Epidermal melanocyte (primary cell): ENCODE data around the gene MICALL2.

ENCODE experiments used
- DNase-seq: peaks from one replicate; pipeline ENCODE4 v3.0.0; 2011; ENCODE audit warnings: low spot score; ENCODE audit not compliant: insufficient read length

The MICALL2 gene

GRCh38 chr7:1468643-1469298 lies 9.5 kb upstream of the MICALL2 start:
- no peak for DNase-seq

DNA sequence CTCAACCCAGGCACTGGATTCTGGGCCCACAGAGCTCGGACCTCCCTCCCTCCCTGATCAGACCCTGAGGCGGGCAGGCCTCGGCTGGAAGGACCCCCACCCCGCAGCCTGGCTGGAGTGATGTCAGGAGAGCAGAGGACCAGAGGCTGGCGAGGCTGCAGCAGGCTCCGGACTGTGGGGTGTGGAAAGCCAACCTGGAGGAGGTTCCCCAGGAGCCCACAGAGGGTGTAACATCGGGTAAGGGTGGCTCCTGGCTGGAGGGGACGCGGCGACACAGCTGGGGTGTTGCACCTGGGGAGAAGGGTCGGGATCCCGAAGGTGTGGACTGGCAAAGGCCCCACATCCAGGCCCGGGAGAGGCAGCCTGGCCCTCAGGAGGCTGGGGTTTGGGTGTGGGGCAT lies 8.9 kb upstream of the MICALL2 start:
- DNase-seq = no peak

DNA sequence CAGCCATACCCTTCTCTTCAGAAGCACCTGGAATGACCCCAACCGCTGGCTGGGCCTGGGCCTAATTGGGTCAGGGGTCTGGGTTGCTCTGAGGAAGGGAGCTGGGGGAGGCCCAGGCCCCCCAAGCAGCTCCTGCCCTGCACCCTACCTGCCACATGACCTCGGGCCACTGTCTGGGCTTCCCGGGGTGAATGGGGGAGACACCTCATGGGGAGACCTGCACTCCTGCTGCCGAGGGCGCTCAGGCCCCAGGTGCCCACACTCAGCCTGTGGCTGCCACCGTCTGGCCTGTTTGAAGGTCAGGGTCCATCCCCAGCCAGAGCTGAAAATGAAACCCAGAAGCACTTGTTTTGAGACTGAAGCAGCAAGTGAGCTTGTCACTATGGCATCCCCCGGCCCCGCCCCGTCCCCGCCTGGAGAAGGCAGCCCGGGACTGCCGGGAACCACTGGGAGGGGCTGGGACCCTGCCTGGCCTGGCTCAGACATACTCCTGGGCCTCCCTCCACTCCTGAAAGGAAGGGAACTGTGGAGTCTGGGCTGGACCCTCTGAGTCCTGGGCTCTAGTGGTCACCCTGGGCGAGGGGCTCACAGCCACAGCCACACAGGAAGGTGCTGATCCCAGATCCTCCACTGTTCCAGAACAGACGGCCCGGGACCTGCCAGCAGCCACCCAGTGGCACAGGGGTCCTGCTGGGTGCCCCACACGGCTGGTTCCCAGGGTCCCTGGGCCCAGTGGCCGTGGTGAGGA lies 7.4 kb upstream of the MICALL2 start:
- peak; percentile 74 for DNase-seq

GRCh38 chr7:1464694-1465093 lies 5.4 kb upstream of the MICALL2 start:
- DNase-seq = no peak

GRCh38 chr7:1463676-1464223 lies 4.5 kb upstream of the MICALL2 start:
- DNase-seq = no peak

DNA sequence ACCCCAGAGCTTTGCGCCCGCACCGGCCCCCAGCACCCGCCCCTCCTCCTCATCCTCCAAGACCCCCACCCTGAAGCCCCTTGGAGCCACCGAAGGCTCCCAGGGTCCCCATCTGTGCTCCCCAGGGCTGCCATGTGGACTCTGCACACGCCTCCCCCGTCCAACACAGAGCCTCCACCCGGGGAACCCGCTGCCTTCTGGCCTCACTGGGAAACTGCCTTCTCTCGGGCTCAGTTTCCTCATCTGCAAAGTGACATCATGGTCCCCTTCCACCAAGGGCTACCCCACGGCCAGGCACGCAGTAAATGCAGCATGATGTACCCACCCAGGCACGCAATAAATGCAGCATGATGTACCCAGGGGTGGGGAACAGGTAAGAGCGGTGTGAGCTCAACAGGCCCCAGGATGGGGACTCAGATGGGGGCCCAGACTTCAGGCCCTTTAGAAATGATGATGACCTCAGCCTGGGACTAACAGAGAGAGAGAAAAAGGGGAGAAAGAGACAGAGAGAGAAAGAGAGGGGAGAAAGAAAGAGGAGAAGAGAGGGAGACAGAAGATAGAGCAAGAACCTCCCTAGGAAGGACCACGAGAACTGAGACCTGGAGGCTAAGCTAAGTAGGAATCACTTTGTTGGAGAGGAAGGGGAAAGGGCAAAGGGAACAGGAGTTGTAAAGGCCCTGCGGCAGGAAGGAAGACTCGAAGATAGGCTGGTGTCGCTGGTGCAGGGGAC lies 2.5 kb upstream of the MICALL2 start:
- no peak for DNase-seq

DNA sequence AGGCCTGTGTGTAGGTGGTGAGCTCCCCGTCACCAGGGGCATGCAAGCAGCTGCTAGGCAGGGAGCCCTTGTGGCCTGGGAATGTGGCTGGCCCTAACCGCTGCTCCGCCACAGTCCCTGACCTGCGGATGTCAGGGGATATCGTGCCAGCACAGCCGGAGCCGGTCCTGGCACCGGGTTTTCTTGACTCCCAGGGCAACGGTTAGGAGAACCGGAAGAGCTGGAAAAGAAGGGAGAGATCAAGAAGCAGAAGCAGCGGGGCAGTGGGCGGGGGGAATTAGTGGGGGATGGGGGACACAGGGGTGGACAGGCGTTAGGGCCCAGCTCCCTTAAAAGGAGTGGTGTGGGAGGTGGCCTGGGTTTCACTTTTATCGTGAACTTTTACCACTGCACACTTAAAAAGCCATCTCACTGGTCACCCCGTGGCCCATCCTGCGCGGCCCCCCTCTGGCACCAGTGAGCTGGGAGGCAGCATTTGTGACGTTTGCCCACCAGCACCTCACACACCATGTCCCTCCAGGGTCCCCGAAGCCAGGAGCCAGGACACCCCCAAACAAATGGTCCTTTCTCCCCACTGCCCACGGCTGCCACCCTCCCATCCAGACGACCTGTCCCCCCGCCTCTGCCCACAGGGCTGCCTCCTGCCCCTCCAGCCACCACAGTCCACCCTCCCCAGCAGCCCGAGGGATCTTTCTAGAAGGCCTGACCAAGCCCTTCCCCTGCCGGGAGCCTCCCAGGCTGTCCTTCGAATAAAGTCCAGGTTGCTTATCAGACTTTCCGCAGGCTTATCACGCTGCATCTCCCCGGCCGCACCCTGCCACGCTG lies 1.8 kb upstream of the MICALL2 start:
- peak; percentile 78 for DNase-seq

- DNase-seq = no peak
Observed at GRCh38 chr7:1459920-1460820, 900 bp upstream of the MICALL2 start.

DNA sequence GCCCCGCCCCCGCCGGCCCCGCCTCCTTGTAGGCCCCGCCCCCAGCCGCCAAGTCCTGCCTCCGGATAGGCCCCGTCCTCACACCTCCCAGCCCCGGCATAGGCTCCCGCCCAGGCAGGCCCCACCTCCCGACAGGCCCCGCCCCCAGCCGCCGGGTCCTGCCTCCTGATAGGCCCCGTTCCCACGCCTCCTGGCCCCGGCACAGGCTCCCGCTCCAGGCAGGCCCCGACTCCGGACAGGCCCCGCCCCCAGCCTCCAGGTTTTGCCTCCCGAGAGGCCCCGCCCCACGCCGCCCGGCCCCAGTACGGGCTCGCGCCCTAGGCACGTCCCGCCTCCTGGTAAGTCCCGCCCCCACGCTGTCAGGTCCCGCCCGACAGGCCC lies 232 bp upstream of the MICALL2 start:
- DNase-seq = peak; percentile 100

- no peak for DNase-seq
Observed at GRCh38 chr7:1457949-1458682, 1.2 kb downstream of the MICALL2 start.

GRCh38 chr7:1457059-1457948 lies 2.0 kb downstream of the MICALL2 start:
- DNase-seq = no peak

GRCh38 chr7:1455955-1456354 lies 3.3 kb downstream of the MICALL2 start:
- DNase-seq = no peak

GRCh38 chr7:1455241-1455939 lies 3.9 kb downstream of the MICALL2 start:
- DNase-seq = no peak

DNA sequence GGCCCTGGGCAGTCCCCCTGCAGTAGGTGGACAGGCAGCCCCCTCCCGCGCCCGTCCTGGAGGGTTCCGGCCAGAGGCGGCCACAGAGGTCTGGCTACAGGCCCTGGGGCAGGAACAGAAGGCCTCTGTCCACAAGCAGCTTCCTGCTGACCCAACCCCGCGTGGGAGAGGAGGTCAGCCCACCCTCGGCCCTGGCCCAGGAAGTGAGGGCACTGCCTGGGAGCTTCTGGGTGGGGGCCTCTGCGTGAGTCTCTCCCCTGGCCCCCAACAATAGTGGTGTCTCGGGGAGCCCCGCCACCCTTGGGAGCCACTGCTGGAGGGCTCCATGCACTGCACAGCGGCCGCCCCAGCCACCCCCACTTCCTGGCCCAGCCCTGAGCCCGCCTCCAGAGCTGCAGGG lies 4.7 kb downstream of the MICALL2 start:
- peak; percentile 69 for DNase-seq

GRCh38 chr7:1452205-1452604 lies 7.1 kb downstream of the MICALL2 start:
- DNase-seq = no peak

GRCh38 chr7:1450987-1451386 lies 8.3 kb downstream of the MICALL2 start:
- DNase-seq = no peak

DNA sequence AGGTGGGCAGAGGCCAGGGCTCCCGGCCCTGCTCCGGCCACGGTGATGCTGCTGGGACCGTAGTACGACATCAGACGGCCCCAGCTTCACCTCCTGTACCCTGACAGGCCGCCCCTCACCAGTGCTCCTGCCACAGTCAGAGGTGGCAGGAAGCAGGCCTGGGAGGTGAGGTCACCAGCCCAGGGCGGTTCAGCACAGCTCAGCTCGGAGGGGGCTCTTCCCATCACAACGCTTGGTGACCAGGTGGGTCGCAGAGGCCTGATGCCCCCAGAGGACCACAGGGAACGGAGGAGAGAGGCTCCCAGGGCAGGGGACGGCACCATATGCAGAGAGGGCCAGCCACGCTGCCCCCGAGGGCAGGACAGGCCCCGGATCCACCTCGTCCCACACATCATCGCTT lies 8.8 kb downstream of the MICALL2 start:
- no peak for DNase-seq

DNA sequence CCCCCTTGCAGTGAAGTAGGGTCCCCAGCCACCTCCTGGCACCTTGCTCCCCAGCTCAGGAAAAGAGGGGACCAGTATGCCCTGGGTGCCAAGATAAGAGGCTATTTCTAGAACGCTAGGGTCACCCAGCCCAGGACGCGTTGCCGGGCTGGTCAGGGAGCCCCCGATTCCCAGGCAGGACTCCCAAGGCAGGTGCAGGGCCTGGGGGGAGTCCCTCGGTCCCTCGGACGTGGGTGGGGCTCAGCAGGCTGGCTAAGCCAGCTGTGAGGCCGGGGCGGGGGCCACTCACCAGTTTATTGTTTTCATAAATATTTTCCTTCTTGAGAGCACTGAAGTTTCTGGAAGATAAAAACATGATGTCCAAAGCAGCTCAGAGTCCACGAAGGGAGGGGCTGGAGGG lies 9.3 kb downstream of the MICALL2 start:
- no peak for DNase-seq
